ENCODE measurements around the gene PRR35. TPM values are rescaled to one million over a fixed set of nuclear protein-coding genes. Genes with fewer than 3 reads are reported as not detected.

The PRR35 gene
- polyA plus RNA-seq, 1 donor, result not detected

DNA sequence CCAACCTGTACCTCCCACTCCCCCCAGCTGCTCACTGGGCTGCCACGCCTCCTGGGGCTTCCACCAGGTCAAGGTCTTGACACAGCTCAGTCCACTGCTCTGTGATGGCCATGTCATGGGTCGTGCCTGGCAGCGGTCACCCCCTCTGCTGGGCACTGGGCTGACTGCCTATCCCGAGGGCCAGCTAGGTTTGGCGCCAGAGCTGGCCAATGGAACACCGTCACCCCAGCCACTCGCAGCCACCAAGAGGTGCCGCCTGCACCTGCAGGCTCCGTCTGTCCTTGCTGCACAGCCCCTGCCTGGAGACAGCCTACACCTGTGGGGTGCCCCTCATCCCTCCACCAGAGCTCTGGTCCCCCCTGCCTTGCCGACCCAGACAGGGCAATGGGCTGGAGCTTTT, 25.2 kb downstream of the PRR35 start:
- H3K27ac ChIP-seq (ENCODE audit: low read length), result no peak overlapping the region
- peaks cover 13% of the 10 kb centered on the region for H3K4me1 ChIP-seq (ENCODE audit: control insufficient read depth, insufficient read depth, low read length)
- H3K27me3 ChIP-seq (ENCODE audit: control insufficient read depth, insufficient read depth, low read length), result peaks cover 3% of the 10 kb centered on the region
- no CpG with 5 or more reads among the region's 10 CpGs for WGBS (ENCODE audit: insufficient coverage, low lambda C conversion rate)
- no peak overlapping the region for H3K4me3 ChIP-seq (ENCODE audit: low read length)
- H3K36me3 ChIP-seq (ENCODE audit: control insufficient read depth, insufficient read depth, low read length), result peaks cover 3% of the 10 kb centered on the region
- H3K9me3 ChIP-seq (ENCODE audit: control insufficient read depth, low read depth, low read length), result no peaks in the 10 kb centered on the region
- DNase-seq, result no peak

DNA sequence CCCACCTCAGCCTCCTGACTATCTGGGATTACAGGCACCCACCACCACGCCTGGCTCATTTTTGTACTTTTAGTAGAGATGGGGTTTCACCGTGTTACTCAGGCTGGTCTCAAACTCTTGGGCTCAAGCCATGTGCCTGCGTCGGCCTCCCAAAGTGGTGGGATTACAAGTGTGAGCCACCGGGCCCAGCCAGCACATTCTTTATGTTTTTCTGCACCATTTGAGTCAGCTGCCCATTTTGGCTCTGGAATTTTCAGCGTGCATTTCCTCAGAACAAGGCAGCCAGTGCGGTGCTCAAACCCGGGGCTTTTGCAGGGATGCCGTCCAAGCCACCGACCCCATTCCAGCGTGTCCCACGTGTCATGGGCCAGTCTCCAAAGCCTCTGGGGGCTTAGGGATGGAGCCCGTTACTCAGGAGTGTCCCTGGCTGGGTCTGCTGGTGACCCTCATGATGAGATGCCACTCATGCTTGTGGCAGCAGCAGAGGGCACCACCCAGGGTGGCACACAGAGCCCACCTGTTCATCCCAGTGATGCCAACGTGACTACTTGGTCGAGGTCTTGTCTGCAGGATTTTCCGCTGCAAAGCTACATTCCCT, 26.0 kb downstream of the PRR35 start:
- no CpG with 5 or more reads among the region's 16 CpGs for WGBS (ENCODE audit: insufficient coverage, low lambda C conversion rate)
- H3K27me3 ChIP-seq (ENCODE audit: control insufficient read depth, insufficient read depth, low read length), result peaks cover 3% of the 10 kb centered on the region
- no peak for DNase-seq
- no peak overlapping the region for H3K27ac ChIP-seq (ENCODE audit: low read length)
- peaks cover 14% of the 10 kb centered on the region for H3K4me1 ChIP-seq (ENCODE audit: control insufficient read depth, insufficient read depth, low read length)
- no peaks in the 10 kb centered on the region for H3K36me3 ChIP-seq (ENCODE audit: control insufficient read depth, insufficient read depth, low read length)
- no peaks in the 10 kb centered on the region for H3K9me3 ChIP-seq (ENCODE audit: control insufficient read depth, low read depth, low read length)
- no peak overlapping the region for H3K4me3 ChIP-seq (ENCODE audit: low read length)

DNA sequence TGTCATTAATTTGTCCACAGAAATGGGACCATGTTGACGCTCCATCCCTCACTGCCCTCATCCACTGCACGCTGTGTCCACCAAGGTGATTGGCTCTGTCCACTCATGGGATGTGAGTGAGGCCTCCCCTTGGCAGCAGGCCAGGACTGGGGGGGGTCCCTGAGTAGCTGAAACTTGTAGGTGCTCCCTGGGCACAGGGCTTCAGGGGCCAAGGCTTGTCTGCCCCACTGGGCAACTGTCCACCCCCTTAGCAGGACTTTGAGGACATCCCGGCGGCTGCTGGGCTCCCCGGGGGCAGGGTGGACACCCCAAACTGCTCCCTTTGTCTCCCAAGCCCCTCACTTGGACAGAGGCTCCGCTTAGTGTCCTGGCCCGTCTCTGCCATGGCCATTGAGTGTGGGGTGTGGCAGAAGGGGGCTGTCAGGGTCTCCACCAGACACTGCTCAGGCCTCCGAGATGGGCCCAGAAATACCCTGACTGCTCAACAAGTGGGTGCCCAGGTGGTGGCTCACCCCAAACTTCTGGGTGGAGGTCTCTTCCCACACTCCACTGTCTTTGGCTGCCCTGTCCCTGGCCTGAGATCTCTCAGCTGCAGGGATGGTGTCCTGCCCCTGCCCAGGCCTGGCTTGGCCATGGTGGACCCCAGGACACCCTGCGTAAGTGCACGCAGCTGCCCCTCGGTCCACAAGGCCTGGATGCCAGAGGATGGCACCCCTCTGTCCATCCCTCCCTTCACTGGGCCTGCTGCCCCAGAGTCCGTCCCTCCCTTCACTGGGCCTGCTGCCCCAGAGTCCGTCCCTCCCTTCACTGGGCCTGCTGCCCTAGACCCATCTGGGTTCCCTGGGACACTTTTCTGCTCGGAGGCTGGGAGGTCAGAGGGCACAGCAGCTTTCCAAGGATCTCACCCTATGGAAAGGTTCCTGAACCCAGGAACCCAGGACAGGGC, 26.7 kb downstream of the PRR35 start:
- Histone ChIP-seq H3K4me1 (ENCODE audit: control insufficient read depth, insufficient read depth, low read length) (peaks cover 21% of the 10 kb centered on the region), H3K9me3 (ENCODE audit: control insufficient read depth, low read depth, low read length) (no peaks in the 10 kb centered on the region), H3K4me3 (ENCODE audit: low read length) (no peak overlapping the region), H3K36me3 (ENCODE audit: control insufficient read depth, insufficient read depth, low read length) (no peaks in the 10 kb centered on the region), H3K27ac (ENCODE audit: low read length) (no peak overlapping the region), H3K27me3 (ENCODE audit: control insufficient read depth, insufficient read depth, low read length) (peaks cover 3% of the 10 kb centered on the region)
- no peak for DNase-seq
- no CpG with 5 or more reads among the region's 14 CpGs for WGBS (ENCODE audit: insufficient coverage, low lambda C conversion rate)

DNA sequence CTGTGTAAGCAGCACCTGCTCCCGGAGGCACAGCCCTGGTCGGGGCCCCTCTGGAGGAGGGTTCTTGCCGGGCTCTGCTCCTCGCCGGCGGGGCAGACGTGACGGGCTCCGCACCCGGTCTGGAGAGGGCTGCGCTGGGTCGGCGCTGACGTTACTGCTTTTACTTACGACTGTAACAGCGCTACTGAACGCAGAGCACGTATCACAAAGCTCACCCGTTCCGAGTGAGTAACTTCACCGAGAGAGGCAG, 28.4 kb downstream of the PRR35 start:
- Histone ChIP-seq H3K4me1 (ENCODE audit: control insufficient read depth, insufficient read depth, low read length) (peaks cover 37% of the 10 kb centered on the region), H3K36me3 (ENCODE audit: control insufficient read depth, insufficient read depth, low read length) (no peaks in the 10 kb centered on the region), H3K27ac (ENCODE audit: low read length) (peak overlapping the region; percentile 96), H3K27me3 (ENCODE audit: control insufficient read depth, insufficient read depth, low read length) (peaks cover 3% of the 10 kb centered on the region), H3K4me3 (ENCODE audit: low read length) (peak overlapping the region; percentile 86), H3K9me3 (ENCODE audit: control insufficient read depth, low read depth, low read length) (no peaks in the 10 kb centered on the region)
- DNase-seq, result peak; percentile 68 to 79
- WGBS (ENCODE audit: insufficient coverage, low lambda C conversion rate), result no CpG with 5 or more reads among the region's 21 CpGs

DNA sequence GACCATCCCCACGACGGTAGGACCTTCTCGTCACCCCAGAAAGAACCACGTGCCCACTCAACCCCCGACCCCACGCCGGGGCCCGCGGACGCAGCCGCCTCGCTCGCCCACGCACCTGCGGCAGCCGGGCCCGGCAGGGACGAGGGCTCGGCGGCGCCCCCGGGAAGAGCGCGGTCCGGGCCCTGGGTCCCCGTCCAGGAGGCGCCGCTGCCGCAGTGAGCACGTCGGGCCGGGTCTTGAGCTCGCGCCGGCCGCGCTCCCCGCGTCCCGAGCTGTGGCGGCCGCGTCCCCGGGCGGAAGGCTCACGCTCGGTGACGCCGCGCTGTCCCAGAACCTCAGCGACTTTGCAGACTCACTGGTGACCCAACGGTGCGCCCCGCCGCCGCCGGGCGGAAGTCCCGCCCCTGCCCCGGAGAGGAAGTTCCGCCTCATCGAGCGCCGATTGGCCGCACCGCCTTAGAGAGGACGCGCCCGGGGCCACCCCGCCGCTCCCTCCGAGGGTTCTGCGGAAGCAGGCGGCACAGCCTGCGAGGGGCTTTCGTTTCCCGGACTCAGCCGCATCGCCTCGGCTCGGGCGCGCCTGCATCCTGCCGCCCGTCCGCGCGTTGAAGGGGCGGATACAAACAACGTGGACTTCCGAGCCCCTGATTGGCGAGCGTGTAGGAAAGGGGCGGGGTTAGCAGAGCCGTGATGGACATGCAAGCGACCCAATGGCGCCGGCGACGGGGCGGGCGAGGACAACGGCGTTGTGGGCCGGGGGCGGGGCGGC, 28.9 kb downstream of the PRR35 start:
- Histone ChIP-seq H3K9me3 (ENCODE audit: control insufficient read depth, low read depth, low read length) (no peaks in the 10 kb centered on the region), H3K36me3 (ENCODE audit: control insufficient read depth, insufficient read depth, low read length) (no peaks in the 10 kb centered on the region), H3K4me1 (ENCODE audit: control insufficient read depth, insufficient read depth, low read length) (peaks cover 42% of the 10 kb centered on the region), H3K4me3 (ENCODE audit: low read length) (peak overlapping the region; percentile 86), H3K27ac (ENCODE audit: low read length) (peak overlapping the region; percentile 96), H3K27me3 (ENCODE audit: control insufficient read depth, insufficient read depth, low read length) (peaks cover 3% of the 10 kb centered on the region)
- no CpG with 5 or more reads among the region's 107 CpGs for WGBS (ENCODE audit: insufficient coverage, low lambda C conversion rate)
- peak; percentile 96 to 99 for DNase-seq

DNA sequence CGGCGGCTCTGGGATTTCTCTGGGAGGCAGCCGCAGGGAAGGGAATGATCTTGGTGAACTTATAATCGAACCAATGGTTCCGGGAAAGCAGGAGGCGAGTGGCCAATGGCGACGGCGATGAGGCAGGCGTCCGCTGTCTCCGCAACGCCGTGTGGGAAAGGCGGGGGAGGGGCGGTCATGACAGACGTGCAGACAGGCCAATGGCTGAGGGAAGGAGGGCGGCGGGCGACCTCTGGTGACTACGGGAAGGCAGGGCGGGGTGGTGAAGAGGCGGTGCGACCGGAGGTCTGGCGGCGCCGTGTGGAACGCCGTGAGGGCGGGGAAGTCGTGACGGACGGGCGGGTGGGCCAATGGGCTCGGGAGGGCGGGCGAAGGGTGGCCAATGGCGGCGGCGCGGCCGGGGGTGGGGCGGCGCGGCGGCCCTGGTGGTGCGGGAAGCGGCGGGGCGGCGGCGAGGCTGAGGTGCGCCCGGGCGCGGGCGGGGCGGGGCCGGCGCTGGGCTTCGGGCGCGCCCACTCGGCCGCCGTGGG, 29.5 kb downstream of the PRR35 start, which contains the start of gene RAB40C:
Gene RAB40C (plus strand): TSS at position 409 of the 530 bp plus-strand sequence. CDS start 226 bp downstream, outside the sequence.
- Histone ChIP-seq H3K4me3 (ENCODE audit: low read length) (peak within 1 kb of the TSS; percentile 88), H3K36me3 (ENCODE audit: control insufficient read depth, insufficient read depth, low read length) (no peaks in the 10 kb centered on the region), H3K27me3 (ENCODE audit: control insufficient read depth, insufficient read depth, low read length) (peaks cover 3% of the 10 kb centered on the region), H3K27ac (ENCODE audit: low read length) (peak within 1 kb of the TSS; percentile 96), H3K9me3 (ENCODE audit: control insufficient read depth, low read depth, low read length) (no peaks in the 10 kb centered on the region), H3K4me1 (ENCODE audit: control insufficient read depth, insufficient read depth, low read length) (peaks cover 44% of the 10 kb centered on the region)
- WGBS (ENCODE audit: insufficient coverage, low lambda C conversion rate), result no CpG with 5 or more reads among the region's 67 CpGs
- peak; percentile 99 for DNase-seq

DNA sequence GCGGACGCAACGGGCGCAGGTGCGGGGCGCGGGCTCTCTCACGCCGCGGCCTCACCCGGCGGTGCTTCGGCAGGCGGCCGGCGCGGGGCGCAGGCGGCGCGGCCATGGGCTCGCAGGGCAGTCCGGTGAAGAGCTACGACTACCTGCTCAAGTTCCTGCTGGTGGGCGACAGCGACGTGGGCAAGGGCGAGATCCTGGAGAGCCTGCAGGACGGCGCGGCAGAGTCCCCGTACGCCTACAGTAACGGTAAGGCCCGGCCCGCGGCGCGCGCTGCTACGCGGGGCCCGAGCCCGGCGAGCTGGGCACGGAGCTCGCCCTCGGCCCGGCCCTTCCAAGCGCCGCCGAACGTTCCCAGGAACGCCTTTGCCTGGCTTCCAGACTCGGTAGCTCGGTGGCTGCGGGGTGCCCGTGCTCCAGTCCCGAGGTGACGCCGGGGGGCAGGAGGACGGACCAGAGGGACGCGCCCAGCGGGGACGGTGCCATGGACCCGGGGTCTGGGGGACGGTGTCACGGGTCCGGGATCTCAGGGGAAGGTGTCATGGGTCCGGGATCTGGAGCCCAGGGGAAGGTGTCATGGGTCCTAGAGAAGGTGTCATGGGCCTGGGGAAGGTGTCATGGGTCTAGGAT, 30.1 kb downstream of the PRR35 start:
- WGBS (ENCODE audit: insufficient coverage, low lambda C conversion rate), result no CpG with 5 or more reads among the region's 71 CpGs
- DNase-seq, result peak in 1 of 2 donors; percentile 63
- H3K9me3 ChIP-seq (ENCODE audit: control insufficient read depth, low read depth, low read length), result no peaks in the 10 kb centered on the region
- H3K27me3 ChIP-seq (ENCODE audit: control insufficient read depth, insufficient read depth, low read length), result peaks cover 3% of the 10 kb centered on the region
- H3K4me3 ChIP-seq (ENCODE audit: low read length), result peak overlapping the region; percentile 88
- H3K36me3 ChIP-seq (ENCODE audit: control insufficient read depth, insufficient read depth, low read length), result no peaks in the 10 kb centered on the region
- peaks cover 47% of the 10 kb centered on the region for H3K4me1 ChIP-seq (ENCODE audit: control insufficient read depth, insufficient read depth, low read length)
- peak overlapping the region; percentile 77 for H3K27ac ChIP-seq (ENCODE audit: low read length)

DNA sequence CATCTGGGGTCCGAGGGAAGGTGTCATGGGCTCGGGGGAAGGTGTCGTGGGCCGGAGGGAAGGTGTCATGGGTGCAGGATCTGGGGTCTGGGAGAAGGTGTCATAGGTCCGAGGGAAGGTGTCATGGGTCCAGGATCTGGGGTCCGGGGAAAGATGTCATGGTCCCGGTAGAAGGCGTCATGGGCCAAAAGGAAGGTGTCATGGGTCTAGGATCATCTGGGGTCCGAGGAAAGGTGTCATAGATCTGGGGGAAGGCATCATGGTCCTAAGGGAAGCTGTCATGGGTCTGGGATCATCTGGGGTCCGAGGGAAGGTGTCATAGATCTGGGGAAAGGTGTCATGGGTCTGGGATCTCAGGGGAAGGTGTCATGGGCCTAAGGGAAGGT, 30.6 kb downstream of the PRR35 start:
- Histone ChIP-seq H3K27ac (ENCODE audit: low read length) (peak overlapping the region; percentile 77), H3K4me1 (ENCODE audit: control insufficient read depth, insufficient read depth, low read length) (peaks cover 47% of the 10 kb centered on the region), H3K9me3 (ENCODE audit: control insufficient read depth, low read depth, low read length) (no peaks in the 10 kb centered on the region), H3K36me3 (ENCODE audit: control insufficient read depth, insufficient read depth, low read length) (no peaks in the 10 kb centered on the region), H3K4me3 (ENCODE audit: low read length) (peak overlapping the region; percentile 88), H3K27me3 (ENCODE audit: control insufficient read depth, insufficient read depth, low read length) (no peaks in the 10 kb centered on the region)
- WGBS (ENCODE audit: insufficient coverage, low lambda C conversion rate), result no CpG with 5 or more reads among the region's 10 CpGs
- peak in 1 of 2 donors; percentile 48 for DNase-seq

DNA sequence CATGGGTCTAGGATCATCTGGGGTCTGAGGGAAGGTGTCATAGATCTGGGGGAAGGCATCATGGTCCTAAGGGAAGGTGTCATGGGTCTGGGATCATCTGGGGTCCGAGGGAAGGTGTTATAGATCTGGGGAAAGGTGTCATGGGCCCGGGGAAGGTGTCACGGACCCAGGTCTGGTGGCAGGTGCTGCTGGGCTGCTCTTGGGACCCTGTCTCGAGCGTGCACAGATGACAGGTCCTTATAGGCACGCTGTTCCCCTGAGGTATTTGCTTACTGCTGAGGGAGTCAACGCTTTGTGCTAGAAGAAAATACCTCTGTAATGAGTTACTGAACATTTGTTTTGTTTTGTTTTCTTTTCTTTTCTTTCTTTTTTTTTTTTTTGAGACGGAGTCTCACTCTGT, 31.0 kb downstream of the PRR35 start:
- WGBS (ENCODE audit: insufficient coverage, low lambda C conversion rate), result no CpG with 5 or more reads among the region's 8 CpGs
- peaks cover 47% of the 10 kb centered on the region for H3K4me1 ChIP-seq (ENCODE audit: control insufficient read depth, insufficient read depth, low read length)
- DNase-seq, result no peak
- no peaks in the 10 kb centered on the region for H3K9me3 ChIP-seq (ENCODE audit: control insufficient read depth, low read depth, low read length)
- H3K27ac ChIP-seq (ENCODE audit: low read length), result no peak overlapping the region
- peaks cover 3% of the 10 kb centered on the region for H3K36me3 ChIP-seq (ENCODE audit: control insufficient read depth, insufficient read depth, low read length)
- H3K27me3 ChIP-seq (ENCODE audit: control insufficient read depth, insufficient read depth, low read length), result no peaks in the 10 kb centered on the region
- H3K4me3 ChIP-seq (ENCODE audit: low read length), result peak overlapping the region; percentile 88
